ENCODE measurements around the gene IPPK.
"Not testable (repeated sequence)": the region's sequence is repeated elsewhere in the genome, so short reads cannot be mapped to it uniquely, and the experiment has no call there.

Gene IPPK

GRCh38 chr9:92598382-92598781 is 71.5 kb downstream of the IPPK start:
- Histone ChIP-seq H3K4me3 (ENCODE audit: low read length) (no peak overlapping the region), H3K27me3 (ENCODE audit: control insufficient read depth, insufficient read depth, low read length) (no peaks in the 10 kb centered on the region), H3K27ac (ENCODE audit: low read length) (no peak overlapping the region), H3K36me3 (ENCODE audit: control insufficient read depth, insufficient read depth, low read length) (no peaks in the 10 kb centered on the region), H3K9me3 (ENCODE audit: control insufficient read depth, insufficient read depth, low read length) (no peaks in the 10 kb centered on the region), H3K4me1 (ENCODE audit: control insufficient read depth, insufficient read depth, low read length) (no peaks in the 10 kb centered on the region)
- no CpG with 5 or more reads among the region's 2 CpGs for WGBS (ENCODE audit: insufficient coverage, insufficient read length)
- no peak for DNase-seq (ENCODE audit: low read depth, low spot score)

- Histone ChIP-seq H3K4me3 (ENCODE audit: low read length) (no peak overlapping the region), H3K27ac (ENCODE audit: low read length) (no peak overlapping the region), H3K4me1 (ENCODE audit: control insufficient read depth, insufficient read depth, low read length) (no peaks in the 10 kb centered on the region), H3K36me3 (ENCODE audit: control insufficient read depth, insufficient read depth, low read length) (no peaks in the 10 kb centered on the region), H3K27me3 (ENCODE audit: control insufficient read depth, insufficient read depth, low read length) (no peaks in the 10 kb centered on the region), H3K9me3 (ENCODE audit: control insufficient read depth, insufficient read depth, low read length) (no peaks in the 10 kb centered on the region)
- WGBS (ENCODE audit: insufficient coverage, insufficient read length): no CpG with 5 or more reads among the region's 1 CpG
- no peak for DNase-seq (ENCODE audit: low read depth, low spot score)
Observed at GRCh38 chr9:92595930-92596329, 74.0 kb downstream of the IPPK start.

GRCh38 chr9:92595075-92595474 is 74.9 kb downstream of the IPPK start:
- not testable (repeated sequence) for H3K4me1 ChIP-seq (ENCODE audit: control insufficient read depth, insufficient read depth, low read length); H3K9me3 ChIP-seq (ENCODE audit: control insufficient read depth, insufficient read depth, low read length); H3K36me3 ChIP-seq (ENCODE audit: control insufficient read depth, insufficient read depth, low read length); DNase-seq (ENCODE audit: low read depth, low spot score); H3K27me3 ChIP-seq (ENCODE audit: control insufficient read depth, insufficient read depth, low read length); H3K27ac ChIP-seq (ENCODE audit: low read length); H3K4me3 ChIP-seq (ENCODE audit: low read length)
- WGBS (ENCODE audit: insufficient coverage, insufficient read length): no CpG with 5 or more reads among the region's 1 CpG

- H3K27me3 ChIP-seq (ENCODE audit: control insufficient read depth, insufficient read depth, low read length): no peaks in the 10 kb centered on the region
- no peaks in the 10 kb centered on the region for H3K9me3 ChIP-seq (ENCODE audit: control insufficient read depth, insufficient read depth, low read length)
- no peaks in the 10 kb centered on the region for H3K4me1 ChIP-seq (ENCODE audit: control insufficient read depth, insufficient read depth, low read length)
- H3K27ac ChIP-seq (ENCODE audit: low read length): no peak overlapping the region
- no CpG with 5 or more reads among the region's 7 CpGs for WGBS (ENCODE audit: insufficient coverage, insufficient read length)
- no peak overlapping the region for H3K4me3 ChIP-seq (ENCODE audit: low read length)
- DNase-seq (ENCODE audit: low read depth, low spot score): no peak
- H3K36me3 ChIP-seq (ENCODE audit: control insufficient read depth, insufficient read depth, low read length): no peaks in the 10 kb centered on the region
Observed at GRCh38 chr9:92592946-92593861, 76.7 kb downstream of the IPPK start.

GRCh38 chr9:92592537-92592936 is 77.4 kb downstream of the IPPK start:
- no peak overlapping the region for H3K27ac ChIP-seq (ENCODE audit: low read length)
- no peaks in the 10 kb centered on the region for H3K36me3 ChIP-seq (ENCODE audit: control insufficient read depth, insufficient read depth, low read length)
- H3K4me1 ChIP-seq (ENCODE audit: control insufficient read depth, insufficient read depth, low read length): no peaks in the 10 kb centered on the region
- H3K27me3 ChIP-seq (ENCODE audit: control insufficient read depth, insufficient read depth, low read length): no peaks in the 10 kb centered on the region
- DNase-seq (ENCODE audit: low read depth, low spot score): no peak
- no CpG with 5 or more reads among the region's 1 CpG for WGBS (ENCODE audit: insufficient coverage, insufficient read length)
- no peaks in the 10 kb centered on the region for H3K9me3 ChIP-seq (ENCODE audit: control insufficient read depth, insufficient read depth, low read length)
- H3K4me3 ChIP-seq (ENCODE audit: low read length): no peak overlapping the region

- no peaks in the 10 kb centered on the region for H3K36me3 ChIP-seq (ENCODE audit: control insufficient read depth, insufficient read depth, low read length)
- H3K27ac ChIP-seq (ENCODE audit: low read length): no peak overlapping the region
- H3K27me3 ChIP-seq (ENCODE audit: control insufficient read depth, insufficient read depth, low read length): no peaks in the 10 kb centered on the region
- H3K9me3 ChIP-seq (ENCODE audit: control insufficient read depth, insufficient read depth, low read length): no peaks in the 10 kb centered on the region
- no peaks in the 10 kb centered on the region for H3K4me1 ChIP-seq (ENCODE audit: control insufficient read depth, insufficient read depth, low read length)
- no peak for DNase-seq (ENCODE audit: low read depth, low spot score)
- no CpG with 5 or more reads among the region's 3 CpGs for WGBS (ENCODE audit: insufficient coverage, insufficient read length)
- H3K4me3 ChIP-seq (ENCODE audit: low read length): no peak overlapping the region
Observed at GRCh38 chr9:92590377-92590776, 79.6 kb downstream of the IPPK start.

GRCh38 chr9:92589923-92590322 is 80.0 kb downstream of the IPPK start:
- Histone ChIP-seq H3K4me3 (ENCODE audit: low read length) (no peak overlapping the region), H3K27ac (ENCODE audit: low read length) (no peak overlapping the region), H3K9me3 (ENCODE audit: control insufficient read depth, insufficient read depth, low read length) (no peaks in the 10 kb centered on the region), H3K4me1 (ENCODE audit: control insufficient read depth, insufficient read depth, low read length) (no peaks in the 10 kb centered on the region), H3K36me3 (ENCODE audit: control insufficient read depth, insufficient read depth, low read length) (no peaks in the 10 kb centered on the region), H3K27me3 (ENCODE audit: control insufficient read depth, insufficient read depth, low read length) (no peaks in the 10 kb centered on the region)
- WGBS (ENCODE audit: insufficient coverage, insufficient read length): no CpG with 5 or more reads among the region's 1 CpG
- no peak for DNase-seq (ENCODE audit: low read depth, low spot score)

- Histone ChIP-seq H3K4me3 (ENCODE audit: low read length) (no peak overlapping the region), H3K27me3 (ENCODE audit: control insufficient read depth, insufficient read depth, low read length) (no peaks in the 10 kb centered on the region), H3K36me3 (ENCODE audit: control insufficient read depth, insufficient read depth, low read length) (no peaks in the 10 kb centered on the region), H3K4me1 (ENCODE audit: control insufficient read depth, insufficient read depth, low read length) (no peaks in the 10 kb centered on the region), H3K27ac (ENCODE audit: low read length) (no peak overlapping the region), H3K9me3 (ENCODE audit: control insufficient read depth, insufficient read depth, low read length) (no peaks in the 10 kb centered on the region)
- no peak for DNase-seq (ENCODE audit: low read depth, low spot score)
- no CpG with 5 or more reads among the region's 1 CpG for WGBS (ENCODE audit: insufficient coverage, insufficient read length)
Observed at GRCh38 chr9:92576175-92576574, 93.8 kb downstream of the IPPK start.

GRCh38 chr9:92573612-92574011 is 96.3 kb downstream of the IPPK start:
- not testable (repeated sequence) for DNase-seq (ENCODE audit: low read depth, low spot score); H3K4me3 ChIP-seq (ENCODE audit: low read length); H3K27me3 ChIP-seq (ENCODE audit: control insufficient read depth, insufficient read depth, low read length); H3K9me3 ChIP-seq (ENCODE audit: control insufficient read depth, insufficient read depth, low read length); H3K36me3 ChIP-seq (ENCODE audit: control insufficient read depth, insufficient read depth, low read length); H3K27ac ChIP-seq (ENCODE audit: low read length); H3K4me1 ChIP-seq (ENCODE audit: control insufficient read depth, insufficient read depth, low read length)
- WGBS (ENCODE audit: insufficient coverage, insufficient read length): no CpG with 5 or more reads among the region's 14 CpGs

- not testable (repeated sequence) for H3K27ac ChIP-seq (ENCODE audit: low read length); H3K27me3 ChIP-seq (ENCODE audit: control insufficient read depth, insufficient read depth, low read length); H3K9me3 ChIP-seq (ENCODE audit: control insufficient read depth, insufficient read depth, low read length); H3K4me1 ChIP-seq (ENCODE audit: control insufficient read depth, insufficient read depth, low read length); DNase-seq (ENCODE audit: low read depth, low spot score); H3K4me3 ChIP-seq (ENCODE audit: low read length); H3K36me3 ChIP-seq (ENCODE audit: control insufficient read depth, insufficient read depth, low read length)
- no CpG with 5 or more reads among the region's 2 CpGs for WGBS (ENCODE audit: insufficient coverage, insufficient read length)
Observed at GRCh38 chr9:92571871-92572270, 98.1 kb downstream of the IPPK start.

- H3K4me3 ChIP-seq (ENCODE audit: low read length): no peak overlapping the region
- no peaks in the 10 kb centered on the region for H3K9me3 ChIP-seq (ENCODE audit: control insufficient read depth, insufficient read depth, low read length)
- no CpG with 5 or more reads among the region's 2 CpGs for WGBS (ENCODE audit: insufficient coverage, insufficient read length)
- H3K27ac ChIP-seq (ENCODE audit: low read length): no peak overlapping the region
- no peaks in the 10 kb centered on the region for H3K4me1 ChIP-seq (ENCODE audit: control insufficient read depth, insufficient read depth, low read length)
- no peaks in the 10 kb centered on the region for H3K36me3 ChIP-seq (ENCODE audit: control insufficient read depth, insufficient read depth, low read length)
- DNase-seq (ENCODE audit: low read depth, low spot score): no peak
- no peaks in the 10 kb centered on the region for H3K27me3 ChIP-seq (ENCODE audit: control insufficient read depth, insufficient read depth, low read length)
Observed at GRCh38 chr9:92564982-92565381, 104.9 kb downstream of the IPPK start.
